Natural killer cell treated with Interleukin-12 subunit alpha and Interleukin-12 subunit beta and Interleukin-15 and Interleukin-18, amount 100 ng/mL, for 72 hours (primary cell): ENCODE measurements around the gene PTGR3. TPM values are rescaled to one million over a fixed set of nuclear protein-coding genes. Genes with fewer than 3 reads are reported as not detected.

ENCODE experiments used
- ATAC-seq, 2 donors: fragments of 150-1000 bp; cut with Tn5 transposase in 1 of 2; sonication (Bioruptor Pico), chemical (Tn5 transposase) in 1 of 2; 2 replicates each; pipeline ENCODE4 v1.10.0; 2021
- DNase-seq: peaks from one replicate; pipeline ENCODE4 v3.0.0; 2022; ENCODE audit warnings: low spot score
- H3K27ac Mint-ChIP-seq, 2 donors: 1 replicate in 1 of 2; 2 replicates in 1 of 2; pipeline ENCODE4 v1.8.0; 2022; ENCODE audit warnings: mixed read lengths in 2 of 2, mild to moderate bottlenecking in 1 of 2, moderate library complexity in 1 of 2
- H3K27me3 Mint-ChIP-seq, 2 donors: 1 replicate in 1 of 2; 2 replicates in 1 of 2; pipeline ENCODE4 v1.8.0; 2022; ENCODE audit warnings: mixed read lengths in 2 of 2
- H3K36me3 Mint-ChIP-seq: one replicate; pipeline ENCODE4 v1.8.0; 2022; ENCODE audit warnings: mixed read lengths
- H3K4me1 Mint-ChIP-seq, 2 donors: 1 replicate in 1 of 2; 2 replicates in 1 of 2; pipeline ENCODE4 v1.8.0; 2022; ENCODE audit warnings: low read depth in 2 of 2, mixed read lengths in 2 of 2, mild to moderate bottlenecking in 1 of 2
- H3K4me3 Mint-ChIP-seq: one replicate; pipeline ENCODE4 v1.8.0; 2022; ENCODE audit warnings: mixed read lengths
- H3K9me3 Mint-ChIP-seq: 2 replicates; pipeline ENCODE4 v1.8.0; 2022; ENCODE audit warnings: mixed read lengths
- total RNA-seq, 2 donors: library from RNA; stranded (reverse); gene quantifications; one replicate each; pipeline ENCODE4 v1.2.3, GENCODE V29; 2022

PTGR3 gene
- total RNA-seq, 2 donors from 2014 or later = 20.0 to 23.0 TPM

DNA sequence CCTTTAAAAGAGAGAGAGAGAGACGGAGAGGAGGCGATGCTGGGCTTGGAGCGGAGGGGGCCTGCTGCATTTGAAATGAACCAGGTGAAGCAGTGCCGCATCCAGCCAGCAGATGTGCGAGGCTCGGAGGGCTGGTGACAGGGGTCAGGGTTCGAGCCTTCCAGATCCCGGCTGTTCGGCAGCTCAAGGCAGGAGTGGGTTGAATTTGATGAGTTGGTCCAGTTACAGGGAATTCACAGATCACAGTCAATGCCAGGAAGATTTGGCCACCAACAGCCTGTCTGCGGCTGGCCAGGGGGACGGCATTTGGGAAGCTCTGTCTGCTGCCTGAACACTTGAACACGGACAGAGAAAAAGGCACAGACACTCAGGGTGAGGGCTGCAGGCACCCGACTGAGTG lies 48.6 kb downstream of the PTGR3 start:
- no peaks in the 10 kb centered on the region for H3K36me3 Mint-ChIP-seq
- DNase-seq (no peak), ATAC-seq (no peak)
- H3K27me3 Mint-ChIP-seq = peaks cover 0 to 13% of the 10 kb centered on the region in 2 donors
- no peaks in the 10 kb centered on the region for H3K9me3 Mint-ChIP-seq
- H3K27ac Mint-ChIP-seq = no peak overlapping the region
- peaks cover 10 to 12% of the 10 kb centered on the region in 2 donors for H3K4me1 Mint-ChIP-seq
- H3K4me3 Mint-ChIP-seq = no peak overlapping the region

DNA sequence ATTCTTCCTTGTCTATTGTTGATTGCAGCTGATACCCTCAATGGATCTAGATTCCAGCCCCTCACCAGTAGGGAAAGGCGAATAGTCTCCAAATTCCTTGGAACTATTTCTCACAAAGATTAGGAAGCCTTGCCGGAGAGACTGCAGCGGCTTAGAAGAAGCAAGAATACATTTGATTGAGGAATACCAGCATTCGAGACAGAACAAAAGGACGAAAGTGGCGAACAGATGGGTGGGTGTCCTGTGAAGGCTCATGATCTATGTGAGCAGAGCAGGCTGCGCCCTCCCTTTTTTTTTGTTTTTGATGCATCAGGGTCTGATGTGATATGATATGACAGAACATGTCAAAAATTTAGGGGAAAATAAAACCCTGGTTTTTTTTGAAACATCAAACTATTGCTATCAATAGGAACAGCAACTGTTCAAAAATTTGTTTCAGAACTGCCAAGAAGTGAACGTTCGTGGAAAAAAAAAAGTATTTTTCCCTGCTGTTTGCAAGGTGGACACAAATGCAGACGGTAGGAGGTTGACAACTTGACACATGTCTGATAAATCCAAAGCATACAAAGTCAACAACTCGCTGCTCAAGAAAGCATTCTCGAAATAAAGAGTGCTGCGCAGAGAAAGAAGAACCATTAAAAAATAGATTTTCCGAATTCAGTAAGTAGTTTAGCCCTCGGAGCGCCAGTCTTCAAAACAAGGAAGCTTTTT lies 49.1 kb downstream of the PTGR3 start:
- peaks cover 10 to 12% of the 10 kb centered on the region in 2 donors for H3K4me1 Mint-ChIP-seq

DNA sequence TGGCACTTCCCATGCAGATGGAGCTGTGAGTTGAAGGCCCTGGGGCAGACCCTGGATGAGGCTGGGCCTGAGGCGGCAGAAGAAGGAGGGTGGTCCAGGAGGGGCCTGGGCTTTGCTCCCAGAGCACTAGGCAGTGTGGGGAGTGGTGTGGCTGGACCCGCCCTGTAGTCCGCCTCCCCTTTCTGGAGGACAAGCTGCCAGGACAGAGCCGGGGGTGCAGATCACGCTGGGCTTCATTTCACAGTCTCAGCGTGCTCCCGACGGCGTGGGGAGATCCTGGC lies 49.8 kb downstream of the PTGR3 start:
- ATAC-seq (no peak), DNase-seq (no peak)
- peaks cover 10 to 12% of the 10 kb centered on the region in 2 donors for H3K4me1 Mint-ChIP-seq
- peaks cover 0 to 13% of the 10 kb centered on the region in 2 donors for H3K27me3 Mint-ChIP-seq
- no peaks in the 10 kb centered on the region for H3K9me3 Mint-ChIP-seq
- H3K27ac Mint-ChIP-seq = no peak overlapping the region
- no peak overlapping the region for H3K4me3 Mint-ChIP-seq
- H3K36me3 Mint-ChIP-seq = no peaks in the 10 kb centered on the region

More for the DNA sequence above, 49.1 kb downstream of the PTGR3 start:
- Mint-ChIP-seq H3K27ac (no peak overlapping the region), H3K9me3 (no peaks in the 10 kb centered on the region), H3K27me3 (peaks cover 0 to 13% of the 10 kb centered on the region in 2 donors), H3K36me3 (no peaks in the 10 kb centered on the region), H3K4me3 (no peak overlapping the region)
- ATAC-seq = no peak
- DNase-seq = no peak

Other genes with a start within 250 kb of the PTGR3 start
- 10 to 100 TPM; 19.8 to 21.0 TPM for gene TSHZ1, start 1.7 kb upstream of the PTGR3 start, total RNA-seq
- gene SMIM21, start 218.6 kb upstream of the PTGR3 start, total RNA-seq = not detected